Fibroblast of the aortic adventitia (primary cell): ENCODE data around the gene MCRS1. TPM values are rescaled to one million over a fixed set of nuclear protein-coding genes. Genes with fewer than 3 reads are reported as not detected.
"Not testable (repeated sequence)": the region's sequence is repeated elsewhere in the genome, so short reads cannot be mapped to it uniquely, and the experiment has no call there.

Experiments used
- DNase-seq: peaks from one replicate; pipeline ENCODE4 v3.0.0-alpha.2; 2010; ENCODE audit warnings: low read depth
- H3K4me3 ChIP-seq: 2 replicates; pipeline ENCODE4 v1.5.1; 2011; ENCODE audit warnings: low read depth, mild to moderate bottlenecking, control low read depth, low read length, moderate library complexity
- total RNA-seq: library from RNA; depleted of rRNA; stranded (reverse); fragments of >200 nt; gene quantifications from 2 replicates; pipeline ENCODE4 v1.2.3, GENCODE V29; 2012; ENCODE audit warnings: low replicate concordance
- TF ChIP-seq, protein P1 (sequence below): IDR thresholded peaks from 2 replicates; pipeline ENCODE4 v1.5.1; 2011; ENCODE audit warnings: mild to moderate bottlenecking, low read length, control low read depth, inconsistent platforms; ENCODE audit not compliant: insufficient read depth

MCRS1 gene, protein sequence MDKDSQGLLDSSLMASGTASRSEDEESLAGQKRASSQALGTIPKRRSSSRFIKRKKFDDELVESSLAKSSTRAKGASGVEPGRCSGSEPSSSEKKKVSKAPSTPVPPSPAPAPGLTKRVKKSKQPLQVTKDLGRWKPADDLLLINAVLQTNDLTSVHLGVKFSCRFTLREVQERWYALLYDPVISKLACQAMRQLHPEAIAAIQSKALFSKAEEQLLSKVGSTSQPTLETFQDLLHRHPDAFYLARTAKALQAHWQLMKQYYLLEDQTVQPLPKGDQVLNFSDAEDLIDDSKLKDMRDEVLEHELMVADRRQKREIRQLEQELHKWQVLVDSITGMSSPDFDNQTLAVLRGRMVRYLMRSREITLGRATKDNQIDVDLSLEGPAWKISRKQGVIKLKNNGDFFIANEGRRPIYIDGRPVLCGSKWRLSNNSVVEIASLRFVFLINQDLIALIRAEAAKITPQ
- total RNA-seq = 45.5 and 48.7 TPM in 2 replicates

DNA sequence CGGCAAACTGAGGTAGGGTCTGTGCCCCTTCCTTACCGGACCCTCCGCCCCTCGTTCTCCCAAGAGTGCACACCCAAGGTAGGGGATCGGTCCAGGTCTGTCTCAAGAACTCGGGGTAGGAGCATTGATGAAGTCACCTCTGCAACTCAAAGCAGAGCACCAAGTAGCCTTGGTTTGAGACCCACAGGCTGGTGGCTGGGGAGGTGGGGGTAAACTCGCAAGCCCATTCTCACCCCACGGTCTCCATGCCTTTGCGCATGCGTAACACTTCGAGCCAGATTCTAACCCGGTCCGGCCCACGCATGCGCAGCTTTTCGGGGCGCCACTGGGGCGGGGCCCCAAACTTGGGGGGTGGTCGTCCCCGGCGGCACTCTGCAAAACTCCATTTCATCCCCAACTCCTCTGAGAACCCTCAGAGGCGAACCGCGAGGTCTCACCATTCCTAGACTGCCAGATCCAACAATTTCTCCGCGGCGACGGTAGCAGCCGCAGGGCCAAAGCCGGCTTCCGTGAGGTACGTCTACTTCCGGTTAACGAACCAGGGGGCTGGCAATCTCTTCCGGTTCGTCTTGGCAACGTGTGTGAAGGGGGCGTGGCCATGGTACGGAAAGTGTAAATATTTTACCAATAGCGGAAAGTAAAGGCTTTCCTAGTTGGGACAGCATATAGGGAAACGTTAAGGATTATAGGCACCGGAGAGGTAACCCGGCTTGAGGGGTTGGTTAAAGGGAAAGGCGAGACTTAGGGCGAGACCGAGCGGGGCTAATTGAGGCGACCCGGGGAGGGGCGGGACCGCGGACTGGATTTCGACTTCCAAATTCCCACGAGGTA lies at the start of gene MCRS1:
TSS of gene MCRS1 (minus strand) at position 532 of the 831 bp plus-strand sequence. CDS start 1,411 bp downstream, outside the sequence.
- peak; percentile 94 for DNase-seq
- TF ChIP-seq, protein P1, sequence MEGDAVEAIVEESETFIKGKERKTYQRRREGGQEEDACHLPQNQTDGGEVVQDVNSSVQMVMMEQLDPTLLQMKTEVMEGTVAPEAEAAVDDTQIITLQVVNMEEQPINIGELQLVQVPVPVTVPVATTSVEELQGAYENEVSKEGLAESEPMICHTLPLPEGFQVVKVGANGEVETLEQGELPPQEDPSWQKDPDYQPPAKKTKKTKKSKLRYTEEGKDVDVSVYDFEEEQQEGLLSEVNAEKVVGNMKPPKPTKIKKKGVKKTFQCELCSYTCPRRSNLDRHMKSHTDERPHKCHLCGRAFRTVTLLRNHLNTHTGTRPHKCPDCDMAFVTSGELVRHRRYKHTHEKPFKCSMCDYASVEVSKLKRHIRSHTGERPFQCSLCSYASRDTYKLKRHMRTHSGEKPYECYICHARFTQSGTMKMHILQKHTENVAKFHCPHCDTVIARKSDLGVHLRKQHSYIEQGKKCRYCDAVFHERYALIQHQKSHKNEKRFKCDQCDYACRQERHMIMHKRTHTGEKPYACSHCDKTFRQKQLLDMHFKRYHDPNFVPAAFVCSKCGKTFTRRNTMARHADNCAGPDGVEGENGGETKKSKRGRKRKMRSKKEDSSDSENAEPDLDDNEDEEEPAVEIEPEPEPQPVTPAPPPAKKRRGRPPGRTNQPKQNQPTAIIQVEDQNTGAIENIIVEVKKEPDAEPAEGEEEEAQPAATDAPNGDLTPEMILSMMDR = no peak
- peak within 1 kb of the TSS; percentile 100 for H3K4me3 ChIP-seq

DNA sequence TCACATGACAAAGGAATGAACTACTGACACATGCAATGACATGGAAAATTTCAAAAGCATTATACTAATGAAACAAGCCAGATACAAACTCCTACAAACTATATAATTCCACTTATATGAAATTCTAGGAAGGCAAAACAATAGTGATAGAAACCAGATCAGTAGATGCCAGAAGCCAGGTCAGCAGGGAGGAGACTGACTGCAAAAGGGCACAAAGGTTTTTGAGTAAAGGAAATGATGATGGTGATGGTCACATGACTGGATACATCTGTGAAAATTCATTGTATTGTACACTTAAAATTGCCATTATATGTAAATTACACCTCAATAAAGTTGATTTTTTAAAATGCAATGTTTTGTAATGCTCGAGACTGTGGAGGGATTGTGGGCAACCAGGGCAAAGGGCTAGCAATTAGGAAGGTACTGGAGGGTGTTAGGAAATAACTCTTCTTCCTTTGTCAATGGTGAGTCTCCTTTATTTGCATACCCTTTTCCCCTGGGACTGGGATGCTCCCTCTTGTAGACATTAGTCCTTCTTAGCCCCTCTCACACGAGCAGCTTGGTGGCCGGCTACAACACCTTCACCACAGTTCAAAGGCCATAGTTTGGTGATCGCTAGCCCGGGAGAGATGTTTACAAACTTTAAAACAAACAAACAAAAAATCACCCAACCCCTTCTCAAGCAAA lies 48.7 kb upstream of the MCRS1 start:
- H3K4me3 ChIP-seq = no peak overlapping the region
- TF ChIP-seq, protein P1 = no peak
- DNase-seq = peak; percentile 26

DNA sequence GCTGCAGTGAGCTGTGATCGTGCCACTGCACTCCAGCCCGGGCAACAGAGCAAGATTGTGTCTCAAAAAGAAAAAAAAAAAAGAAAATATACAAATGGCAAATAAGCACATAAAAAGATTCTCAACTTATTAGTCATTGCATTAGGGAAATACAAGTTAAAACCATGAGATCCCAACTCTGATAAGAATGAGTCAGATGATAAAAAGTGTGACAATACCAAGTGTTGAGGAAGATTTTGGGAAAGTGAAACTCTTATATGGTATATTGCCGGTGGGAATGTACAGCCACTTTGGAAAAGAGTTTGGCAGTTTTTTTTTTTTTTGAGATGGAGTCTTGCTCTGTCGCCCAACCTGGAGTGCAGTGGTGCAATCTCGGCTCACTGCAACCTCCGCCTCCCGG lies 47.8 kb upstream of the MCRS1 start:
- H3K4me3 ChIP-seq = no peak overlapping the region
- DNase-seq = peak; percentile 42

DNA sequence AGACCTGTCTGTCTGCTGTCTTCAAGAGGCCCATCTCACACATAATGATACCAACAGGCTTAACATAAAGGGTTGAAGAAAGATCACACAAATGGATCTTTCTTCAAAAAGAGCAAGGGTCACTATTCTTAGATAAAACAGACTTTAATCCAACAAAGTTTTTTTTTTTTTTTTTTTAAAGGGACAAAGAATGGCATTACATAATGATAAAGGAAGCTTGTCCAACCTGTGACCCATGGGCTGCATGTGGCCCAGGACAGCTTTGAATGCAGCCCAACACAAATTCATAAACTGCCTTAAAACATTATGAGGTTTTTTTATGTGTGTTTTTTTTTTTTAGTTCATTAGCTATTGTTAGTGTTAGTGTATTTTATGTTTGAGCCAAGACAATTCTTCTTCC lies 44.3 kb upstream of the MCRS1 start:
- no peak for DNase-seq
- TF ChIP-seq, protein P1 = no peak
- H3K4me3 ChIP-seq = no peak overlapping the region

More for the DNA sequence above, 47.8 kb upstream of the MCRS1 start:
- TF ChIP-seq, protein P1 = no peak

DNA sequence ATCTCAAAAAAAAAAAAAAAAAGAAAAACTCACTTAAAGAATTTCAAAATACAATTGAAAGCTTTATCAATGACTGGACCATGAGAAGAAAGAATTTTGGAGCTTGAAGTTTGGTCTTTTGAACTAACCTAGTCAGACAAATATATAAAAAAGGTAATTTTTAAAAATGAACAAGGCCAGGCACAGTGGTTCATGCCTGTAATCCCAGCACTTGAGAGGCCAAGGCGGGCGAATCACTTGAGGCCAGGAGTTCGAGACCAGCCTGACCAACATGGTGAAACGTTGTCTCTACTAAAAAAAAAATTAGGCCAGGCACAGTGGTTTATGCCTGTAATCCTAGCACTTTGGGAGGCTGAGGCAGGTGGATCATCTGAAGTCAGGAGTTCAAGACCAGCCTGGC lies 42.8 kb upstream of the MCRS1 start:
- DNase-seq = not testable (repeated sequence)

DNA sequence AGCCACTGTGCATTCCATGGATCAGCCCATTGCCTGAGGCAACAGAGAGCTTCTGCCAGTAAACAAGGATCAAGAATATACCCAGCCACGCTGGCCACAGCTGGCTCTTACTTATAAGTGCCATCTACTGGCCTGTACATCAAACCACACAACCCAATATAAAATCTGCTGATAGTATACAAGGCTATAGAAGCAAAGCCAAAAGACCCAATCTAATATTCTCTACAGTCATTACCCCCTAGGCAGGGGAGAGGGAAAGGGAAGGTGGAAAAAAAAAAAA lies 41.9 kb upstream of the MCRS1 start:
- TF ChIP-seq, protein P1 = peak; percentile 6
- no peak for DNase-seq
- no peak overlapping the region for H3K4me3 ChIP-seq

More for the DNA sequence above, 42.8 kb upstream of the MCRS1 start:
- H3K4me3 ChIP-seq = not testable (repeated sequence)
